CD4-positive, alpha-beta T cell treated with Interleukin-10 for 1 hour (primary cell): ENCODE measurements around the gene ARL4A.

ENCODE experiments used
- DNase-seq: peaks from one replicate; pipeline ENCODE4 v3.0.0-alpha.2; 2020

ARL4A gene

DNA sequence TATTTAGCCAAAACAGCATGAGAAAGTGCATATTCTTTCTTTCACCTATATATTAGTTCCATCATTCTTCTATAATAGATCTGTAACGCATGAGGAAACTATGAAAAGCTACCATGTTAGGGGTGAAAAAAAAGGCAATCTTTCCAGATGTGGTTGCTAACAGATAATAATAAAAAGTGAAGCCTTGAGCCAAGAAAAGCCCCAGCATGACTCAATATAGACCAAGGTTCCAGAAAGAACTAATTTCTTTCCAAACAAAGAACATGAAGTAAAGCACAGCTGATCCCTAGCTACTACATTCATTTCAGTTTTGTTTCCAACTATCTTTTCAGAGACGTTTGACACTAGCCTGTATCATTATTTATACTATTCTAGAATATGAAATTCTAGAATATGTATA lies 16.4 kb downstream of the ARL4A start:
- DNase-seq, result no peak

DNA sequence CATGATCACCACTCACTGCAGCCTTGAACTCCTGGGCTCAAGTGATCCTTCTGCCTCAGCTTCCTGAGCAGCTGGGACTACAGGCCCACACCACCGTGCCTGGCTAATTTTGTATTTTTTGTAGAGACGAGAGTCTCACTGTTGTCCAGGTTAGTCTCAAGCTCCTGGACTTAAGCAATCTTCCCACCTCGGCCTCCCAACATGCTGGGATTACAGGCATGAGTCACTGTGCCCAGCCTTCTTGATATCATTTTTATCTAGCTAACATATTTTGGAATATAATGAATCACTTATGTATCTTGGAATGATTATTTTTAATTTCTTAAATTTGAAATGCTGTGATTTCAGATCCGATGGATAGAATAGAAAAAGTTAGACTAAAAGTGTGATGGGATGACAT lies 18.4 kb downstream of the ARL4A start:
- no peak for DNase-seq

GRCh38 chr7:12706900-12707536 lies 19.6 kb downstream of the ARL4A start:
- no peak for DNase-seq

DNA sequence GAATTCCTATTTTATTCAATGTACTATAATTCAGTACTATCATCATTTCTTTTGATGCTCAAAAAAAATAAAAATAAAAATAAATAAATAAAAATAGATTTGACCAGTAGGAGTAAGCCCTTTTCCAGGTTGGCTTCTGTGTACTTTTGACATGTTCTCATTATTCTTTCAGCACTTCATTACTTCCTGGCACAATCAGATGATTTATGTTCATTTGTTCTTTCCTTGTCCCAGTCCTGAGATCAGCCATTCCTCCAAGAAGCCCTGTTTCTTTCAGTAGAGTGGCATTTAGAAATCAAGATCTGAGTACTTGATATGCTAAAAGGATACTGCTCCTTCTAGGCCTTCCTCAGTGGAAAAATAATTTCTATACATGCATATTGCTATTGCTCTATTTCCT lies 20.9 kb downstream of the ARL4A start:
- DNase-seq, result no peak

DNA sequence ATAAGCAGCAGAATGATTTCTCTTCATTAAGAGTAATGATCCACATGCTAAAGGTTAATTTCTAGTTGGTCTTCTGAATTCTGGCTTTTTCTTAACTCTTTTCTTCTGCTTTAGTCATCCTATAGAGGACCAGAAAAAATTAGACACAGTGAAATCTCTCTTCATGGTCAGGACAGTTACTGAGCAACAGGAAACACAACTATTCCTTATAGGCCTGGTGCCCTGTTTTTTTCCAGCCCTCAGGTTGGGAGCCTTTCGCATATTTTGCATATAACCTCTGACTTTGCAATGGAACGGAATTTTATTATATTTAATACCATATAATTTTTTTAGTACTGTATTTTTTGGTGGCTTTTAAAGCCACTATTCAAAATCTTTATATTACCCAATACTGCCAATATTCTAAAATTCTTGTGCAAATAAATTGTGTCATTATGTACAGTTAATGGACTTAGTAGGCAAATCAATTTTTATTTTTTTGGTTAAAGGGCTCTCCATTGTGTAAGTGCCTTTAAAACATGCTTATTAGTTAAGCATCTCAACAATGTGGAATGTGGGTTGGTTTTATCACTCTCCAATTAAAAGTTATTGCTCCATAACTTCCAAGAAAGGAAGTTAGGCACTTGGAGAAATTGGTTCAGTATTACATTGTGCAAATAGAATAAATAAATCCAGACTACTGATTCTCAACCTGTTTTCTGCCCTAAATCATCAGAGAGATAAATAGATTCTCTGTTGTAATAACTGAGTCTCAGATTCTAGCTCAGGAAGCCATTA lies 22.5 kb downstream of the ARL4A start:
- DNase-seq, result no peak

DNA sequence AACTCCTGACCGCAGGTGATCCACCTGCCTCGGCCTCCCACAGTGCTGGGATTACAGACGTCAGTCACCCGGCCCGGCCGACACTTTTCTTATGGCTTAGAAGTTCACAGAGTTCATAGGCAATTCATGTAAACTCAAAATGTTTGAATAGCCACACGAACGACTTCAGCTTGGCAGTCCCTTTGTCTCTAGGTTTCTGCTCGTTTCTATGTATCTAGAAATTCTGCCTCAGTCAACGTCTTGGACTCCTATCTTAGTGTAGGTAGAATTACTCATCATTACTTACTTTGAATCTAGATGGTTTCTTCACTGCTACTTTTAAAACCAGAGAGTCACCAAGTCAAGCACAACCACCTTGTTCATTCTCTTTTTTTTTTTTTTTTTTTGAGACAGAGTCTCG lies 23.7 kb downstream of the ARL4A start:
- DNase-seq, result no peak

DNA sequence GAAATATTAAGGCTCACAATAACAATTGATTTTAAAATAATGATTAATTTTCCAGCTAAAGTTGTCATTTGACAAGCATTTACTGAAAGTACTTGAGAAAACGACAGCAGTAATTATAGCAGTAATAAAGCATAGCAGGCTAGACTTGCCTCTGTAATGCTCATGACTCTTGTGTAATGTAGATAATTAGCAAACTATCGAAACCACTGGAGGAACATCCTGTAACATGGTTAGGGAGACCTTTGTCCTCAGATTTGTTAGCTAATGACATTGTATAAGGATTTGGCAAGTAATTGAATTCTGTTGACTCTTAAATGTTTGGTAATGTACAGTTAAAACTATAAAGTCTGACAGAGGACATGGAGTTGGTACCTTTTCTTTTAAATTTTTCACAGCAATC lies 24.8 kb downstream of the ARL4A start:
- no peak for DNase-seq

DNA sequence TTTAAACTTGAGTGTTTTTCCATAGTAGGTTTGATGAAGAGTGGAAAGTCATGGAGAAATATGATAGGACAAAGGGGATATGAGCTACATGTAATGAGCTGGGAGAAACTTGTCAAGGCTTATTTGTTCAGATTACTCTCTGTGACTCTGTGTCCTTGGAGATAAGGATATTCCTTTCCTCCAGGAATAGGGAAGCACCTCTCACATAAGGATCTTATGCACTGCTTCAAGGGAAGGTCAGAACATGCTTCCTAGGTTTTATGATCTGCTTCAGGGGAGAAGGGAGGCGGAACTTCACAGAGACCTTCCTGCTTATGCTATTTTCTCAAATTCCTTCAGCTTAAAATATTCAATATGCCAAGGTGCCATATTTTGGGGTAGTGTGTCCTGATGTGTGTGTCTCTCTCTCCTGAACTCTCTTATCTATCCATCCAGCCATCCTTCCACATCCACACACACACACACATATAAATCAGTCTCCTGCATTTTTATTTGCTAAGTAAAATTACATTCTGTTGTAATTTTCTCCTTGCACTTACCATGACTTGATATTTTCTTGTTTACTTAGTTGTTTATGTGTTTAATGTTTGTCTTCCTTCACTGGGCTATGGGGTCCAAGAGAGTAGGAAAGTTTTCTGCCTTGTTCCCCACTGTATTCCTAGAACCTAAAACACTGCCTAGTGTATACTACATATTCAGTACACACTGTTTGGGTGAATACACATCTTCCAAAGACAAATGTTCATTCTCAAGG lies 26.4 kb downstream of the ARL4A start:
- DNase-seq, result no peak

DNA sequence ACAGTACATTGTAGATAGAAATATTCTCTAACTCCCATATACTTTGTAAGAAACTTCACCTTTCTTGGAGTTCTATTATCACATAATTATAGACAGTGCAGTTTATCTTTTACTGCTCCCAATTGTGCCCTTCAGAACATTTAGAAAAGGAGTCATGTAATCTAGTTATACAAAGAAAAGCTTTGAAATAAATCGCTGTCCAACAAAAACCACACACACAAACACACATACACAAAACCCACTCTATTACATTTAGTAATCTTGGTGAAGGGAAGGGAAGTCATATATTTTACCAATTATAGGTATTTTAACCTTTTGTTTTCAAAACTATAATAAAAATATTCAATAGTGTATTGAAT lies 26.9 kb downstream of the ARL4A start:
- DNase-seq, result no peak

DNA sequence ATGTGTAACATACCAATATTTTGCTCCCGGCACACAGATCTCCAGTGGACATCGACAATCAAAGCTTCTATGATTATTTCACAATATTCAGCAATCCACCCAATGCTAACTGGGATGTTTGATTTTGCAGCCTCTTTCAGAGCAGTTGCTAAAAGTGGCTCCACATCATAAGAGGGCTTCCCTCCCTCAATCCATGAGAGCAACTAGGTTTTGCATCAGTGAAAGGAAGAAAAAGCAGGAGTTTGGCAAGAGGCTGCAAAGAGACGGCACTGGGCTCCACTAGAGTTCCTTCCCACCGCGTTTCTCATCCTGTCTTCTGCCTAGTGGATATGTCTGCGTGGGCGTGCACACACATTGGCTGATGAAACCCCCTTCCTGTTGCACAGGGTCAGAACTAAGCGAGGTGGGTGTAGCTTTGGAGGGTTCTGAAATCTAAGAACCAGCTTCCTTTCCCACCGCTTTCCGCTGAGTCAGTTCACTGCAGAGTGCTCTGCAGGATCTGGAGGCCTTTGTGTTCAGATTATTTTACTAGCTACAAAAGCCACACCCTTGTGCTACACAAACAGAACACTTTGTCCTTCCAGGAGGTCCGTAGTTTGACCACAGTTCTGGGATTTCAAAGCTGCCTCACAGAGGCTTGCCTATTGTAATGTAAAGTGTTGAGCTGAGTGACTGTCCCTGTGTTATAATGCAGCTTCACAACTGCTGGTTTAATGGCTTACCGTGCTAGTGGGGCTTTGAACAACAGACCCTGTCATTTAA lies 28.1 kb downstream of the ARL4A start:
- peak; percentile 8 for DNase-seq

- no peak for DNase-seq
Observed at GRCh38 chr7:12716134-12716681, 28.8 kb downstream of the ARL4A start.

DNA sequence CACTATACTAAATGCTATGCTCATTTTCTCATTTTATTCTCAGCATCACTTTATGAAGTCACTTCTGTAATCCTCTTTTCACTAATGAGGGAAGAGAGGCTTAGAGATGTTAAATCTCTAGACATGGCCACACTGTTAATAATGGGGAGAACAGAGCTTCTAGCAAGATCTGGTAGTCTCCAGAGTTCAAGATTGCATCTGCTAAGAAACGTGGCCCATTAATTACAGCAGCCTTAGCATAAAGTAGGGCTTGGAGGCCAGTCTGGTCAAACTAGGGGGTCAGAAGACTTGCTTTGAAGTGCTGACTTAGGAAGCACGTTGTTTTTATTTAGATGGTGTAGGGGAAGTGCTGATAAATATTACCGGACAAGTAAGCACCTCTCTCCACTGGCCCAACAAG lies 29.3 kb downstream of the ARL4A start:
- no peak for DNase-seq

DNA sequence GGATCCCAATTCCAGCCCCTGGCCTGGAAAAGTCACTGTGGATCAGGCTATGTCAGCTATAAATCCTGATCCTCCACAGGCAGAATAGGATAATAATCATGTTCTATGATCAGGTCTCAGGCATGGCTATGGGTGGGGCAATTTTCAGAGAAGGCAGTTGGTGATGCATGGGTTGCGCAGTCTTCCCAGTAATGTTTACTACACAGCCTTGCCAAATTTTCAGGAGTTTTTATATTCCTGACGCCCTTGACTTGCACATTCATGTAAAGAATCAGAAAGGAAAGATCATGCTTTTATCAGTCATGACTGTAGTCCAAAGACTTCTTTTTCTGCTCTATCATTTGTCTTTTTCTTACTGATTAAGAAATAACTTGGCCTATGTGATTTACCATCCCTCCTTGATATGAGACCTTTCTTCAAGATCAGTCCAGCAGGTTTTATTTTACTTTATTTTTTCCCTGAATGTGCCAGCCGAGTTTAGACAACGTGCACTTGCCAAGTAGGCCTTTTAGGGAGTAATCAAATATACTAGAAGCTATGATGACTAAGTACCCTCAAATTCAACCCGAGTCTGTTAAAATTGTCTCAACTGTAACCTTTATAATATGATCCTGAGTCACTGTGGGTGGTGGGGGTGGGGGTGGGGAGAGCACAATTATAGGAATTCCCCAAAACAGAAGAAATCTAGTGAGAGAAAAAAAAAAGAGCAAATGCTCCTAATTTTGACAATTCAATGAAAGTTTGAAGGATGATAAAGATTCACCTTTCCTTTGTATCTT lies 31.9 kb downstream of the ARL4A start:
- DNase-seq, result no peak

- no peak for DNase-seq
Observed at GRCh38 chr7:12719981-12720865, 32.8 kb downstream of the ARL4A start.

DNA sequence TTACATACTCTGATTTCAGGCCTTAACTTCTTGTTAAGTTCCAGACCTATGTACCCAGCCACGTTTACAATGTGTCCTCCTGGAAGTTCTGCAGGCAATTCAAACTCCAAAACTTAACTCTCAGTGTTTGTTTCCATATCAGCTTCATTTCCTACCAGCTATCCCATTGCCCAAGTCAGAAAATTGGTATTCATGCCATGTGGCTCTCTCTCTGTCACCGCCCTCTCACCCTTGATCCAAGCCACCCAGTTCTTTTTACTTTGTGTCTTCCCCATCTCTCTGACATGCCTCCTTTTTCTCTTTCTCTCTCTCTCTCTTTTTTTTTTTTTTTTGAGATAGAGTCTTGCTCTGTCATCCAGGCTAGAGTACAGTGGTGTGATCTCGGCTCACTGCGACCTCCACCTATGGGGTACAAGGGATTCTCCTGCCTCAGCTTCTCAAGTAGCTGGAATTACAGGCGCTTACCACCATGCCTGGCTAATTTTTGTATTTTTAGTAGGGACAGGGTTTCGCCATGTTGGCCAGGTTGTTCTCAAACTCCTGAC lies 33.9 kb downstream of the ARL4A start:
- no peak for DNase-seq

GRCh38 chr7:12722136-12722535 lies 34.7 kb downstream of the ARL4A start:
- DNase-seq, result no peak

- DNase-seq, result no peak
Observed at GRCh38 chr7:12722636-12723605, 35.5 kb downstream of the ARL4A start.

DNA sequence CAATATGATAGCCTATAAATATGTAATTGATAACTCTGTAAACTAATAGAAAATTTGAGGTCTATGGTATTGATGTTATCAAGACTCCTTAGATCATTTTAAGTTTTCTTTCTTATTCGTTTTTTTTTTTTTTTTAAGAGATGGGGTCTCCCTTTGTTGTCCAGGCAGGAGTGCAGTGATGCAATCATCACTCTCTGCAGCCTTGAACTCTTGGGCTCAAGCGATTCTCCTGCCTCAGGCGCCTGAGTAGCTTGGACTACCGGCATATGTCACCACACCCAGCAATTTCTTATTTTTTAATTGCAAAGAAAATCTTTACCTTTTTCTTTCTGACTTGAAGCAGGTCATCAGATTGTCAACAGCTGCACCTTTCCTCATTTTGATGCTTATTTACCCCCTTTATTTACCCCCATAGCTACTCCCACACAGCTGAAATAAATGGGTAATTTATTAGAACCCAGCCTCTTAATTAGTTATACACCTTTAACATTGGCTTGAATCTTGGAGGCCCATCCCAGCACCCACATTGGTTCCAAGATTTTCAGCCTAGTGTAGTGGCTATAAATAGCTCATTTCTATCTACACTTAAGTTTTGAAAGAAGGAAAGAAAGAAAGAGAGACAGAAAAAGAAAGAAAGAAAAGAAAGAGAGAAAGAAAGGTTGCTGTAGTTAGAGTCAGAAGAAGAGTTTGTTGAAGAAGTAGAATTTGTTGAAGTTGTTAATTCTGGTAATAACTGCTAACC lies 38.3 kb downstream of the ARL4A start:
- DNase-seq, result no peak

DNA sequence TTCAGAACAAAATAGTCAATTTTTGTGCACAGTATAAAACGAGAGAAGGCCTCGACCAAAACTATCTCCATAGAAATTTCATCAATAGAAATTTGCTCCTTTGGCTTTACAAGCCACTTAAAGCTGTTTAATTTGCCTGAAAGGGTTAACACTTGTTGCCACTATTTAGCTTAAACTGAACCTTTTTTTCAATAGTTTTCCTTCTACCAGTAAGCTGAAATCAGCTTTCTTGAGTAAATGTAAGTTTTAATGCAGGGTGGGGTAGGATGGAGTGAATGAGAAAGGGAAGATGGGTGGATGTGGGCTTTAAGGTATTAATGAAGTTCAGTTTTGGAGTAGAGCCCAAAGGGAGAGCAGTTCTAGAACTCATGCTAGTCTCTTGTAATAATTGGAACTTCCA lies 39.5 kb downstream of the ARL4A start:
- DNase-seq, result no peak
